H1 (cell line): ENCODE measurements around the gene PFKFB3. TPM values are rescaled to one million over a fixed set of nuclear protein-coding genes. Genes with fewer than 3 reads are reported as not detected.

Experiments
- CTCF ChIA-PET: fragments of 300-600 bp; sonication (Branson Sonifier 250); formaldehyde crosslinking; loops from one replicate; lab custom pipeline; 2021; ENCODE audit not compliant: partially characterized antibody; lab: Charles Lee
- POLR2A ChIA-PET: fragments of 300-600 bp; sonication (Branson Sonifier 250); formaldehyde crosslinking; loops from one replicate; lab custom pipeline; 2021; ENCODE audit warnings: inconsistent platforms; ENCODE audit not compliant: partially characterized antibody; lab: Charles Lee
- DNase-seq, 2 experiments: peaks; one replicate each; pipeline versions ENCODE4 v3.0.0 to v3.0.0-alpha.2; 2010 to 2022; ENCODE audit warnings: low spot score in 2 of 2, low read depth in 1 of 2, mixed read lengths in 1 of 2
- FAIRE-seq: peaks from 2 replicates; lab custom pipeline; 2011; peaks lifted over from hg19 to GRCh38; lab: Jason Lieb, UNC
- H2AFZ ChIP-seq: 2 replicates; pipeline ENCODE4 v1.8.1; 2012; ENCODE audit warnings: low read length, inconsistent platforms
- H2AK5ac ChIP-seq: 2 replicates; pipeline ENCODE4 v1.6.1; 2013; ENCODE audit warnings: low read depth, low read length
- H2BK120ac ChIP-seq: replicated peaks from 2 replicates; pipeline ENCODE3; 2013; ENCODE audit warnings: low read depth, low read length, inconsistent platforms
- H2BK12ac ChIP-seq: 2 replicates; pipeline ENCODE4 v1.6.1; 2013; ENCODE audit warnings: low read depth, low read length
- H2BK15ac ChIP-seq: 2 replicates; pipeline ENCODE4 v1.6.1; 2013; ENCODE audit warnings: low read length
- H2BK20ac ChIP-seq: 2 replicates; pipeline ENCODE4 v1.6.1; 2013; ENCODE audit warnings: low read length
- H2BK5ac ChIP-seq: 2 replicates; pipeline ENCODE4 v1.6.1; 2013; ENCODE audit warnings: low read depth, low read length
- H3K14ac ChIP-seq: 2 replicates; pipeline ENCODE4 v1.6.1; 2013; ENCODE audit warnings: inconsistent platforms; ENCODE audit not compliant: insufficient read length
- H3K18ac ChIP-seq: 2 replicates; pipeline ENCODE4 v1.6.1; 2013; ENCODE audit warnings: low read length; ENCODE audit errors: extremely low read depth
- H3K23ac ChIP-seq: 2 replicates; pipeline ENCODE4 v1.6.1; 2013; ENCODE audit warnings: inconsistent platforms; ENCODE audit not compliant: insufficient read length
- H3K23me2 ChIP-seq: 2 replicates; pipeline ENCODE4 v1.6.1; 2013; ENCODE audit warnings: low read depth, low read length
- H3K27ac ChIP-seq: 2 replicates; pipeline ENCODE4 v1.6.1; 2011; ENCODE audit warnings: low read depth, low read length, inconsistent platforms
- H3K27me3 ChIP-seq, 4 experiments: replicated peaks in 1 of 4; 1 replicate in 1 of 4; 2 replicates in 3 of 4; pipeline versions ENCODE4 v1.6.1 to v1.8.1; 2011 to 2013; ENCODE audit warnings: low read length in 3 of 4, mild to moderate bottlenecking in 3 of 4, inconsistent platforms in 2 of 4, mixed read lengths in 2 of 4, moderate library complexity in 1 of 4; ENCODE audit not compliant: control insufficient read depth in 3 of 4, insufficient read depth in 3 of 4; ENCODE audit errors: extremely low read depth in 1 of 4
- H3K36me3 ChIP-seq, 4 experiments: 2 replicates each; pipeline versions ENCODE4 v1.6.1 to v1.8.1; 2011 to 2013; ENCODE audit warnings: mild to moderate bottlenecking in 4 of 4, low read length in 3 of 4, moderate library complexity in 2 of 4, control low read depth in 1 of 4, inconsistent platforms in 1 of 4; ENCODE audit not compliant: insufficient read depth in 4 of 4, control insufficient read depth in 2 of 4
- H3K4ac ChIP-seq: replicated peaks from 2 replicates; pipeline ENCODE3; 2013; ENCODE audit warnings: low read length, low read depth, mixed read lengths, inconsistent platforms; ENCODE audit not compliant: insufficient read length
- H3K4me1 ChIP-seq, 4 experiments: replicated peaks in 1 of 4; 1 replicate in 1 of 4; 2 replicates in 3 of 4; pipeline versions ENCODE4 v1.6.1 to v1.8.1; 2011 to 2013; ENCODE audit warnings: low read length in 3 of 4, inconsistent platforms in 2 of 4, mixed read lengths in 1 of 4; ENCODE audit not compliant: insufficient read depth in 4 of 4, control insufficient read depth in 3 of 4
- H3K4me2 ChIP-seq, 2 experiments: 2 replicates each; pipeline versions ENCODE4 v1.6.1 to v1.8.1; 2011 to 2013; ENCODE audit warnings: low read depth in 2 of 2, low read length in 2 of 2, control low read depth in 1 of 2, inconsistent platforms in 1 of 2, mild to moderate bottlenecking in 1 of 2; ENCODE audit not compliant: insufficient read depth in 1 of 2
- H3K4me3 ChIP-seq, 4 experiments: fragments of 200-600, 300-600 bp in 1 of 4; sonication (generic), shearing (Covaris generic), sonication (Bioruptor Twin) in 1 of 4; 2 replicates each; pipeline versions ENCODE4 v1.5.1 to v1.8.1; 2011 to 2016; ENCODE audit warnings: low read length in 4 of 4, low read depth in 3 of 4, control low read depth in 2 of 4, inconsistent platforms in 2 of 4, mild to moderate bottlenecking in 2 of 4, mixed read lengths in 1 of 4, moderate library complexity in 1 of 4; ENCODE audit not compliant: insufficient read depth in 2 of 4; ENCODE audit errors: extremely low read depth in 1 of 4
- H3K56ac ChIP-seq: replicated peaks from 2 replicates; pipeline ENCODE3; 2013; ENCODE audit warnings: low read depth, mild to moderate bottlenecking, mixed read lengths, low read length, inconsistent platforms; ENCODE audit not compliant: insufficient read length
- H3K79me1 ChIP-seq: 2 replicates; pipeline ENCODE4 v1.6.1; 2013; ENCODE audit warnings: low read depth, low read length, control low read depth
- H3K79me2 ChIP-seq, 2 experiments: 2 replicates each; pipeline versions ENCODE4 v1.6.1 to v1.8.1; 2012 to 2013; ENCODE audit warnings: low read length in 2 of 2, mild to moderate bottlenecking in 2 of 2, inconsistent platforms in 1 of 2; ENCODE audit not compliant: insufficient read depth in 2 of 2, control insufficient read depth in 1 of 2
- H3K9ac ChIP-seq, 4 experiments: replicated peaks in 1 of 4; 1 replicate in 1 of 4; 2 replicates in 3 of 4; pipeline versions ENCODE4 v1.6.1 to v1.8.1; 2011 to 2013; ENCODE audit warnings: low read depth in 3 of 4, low read length in 3 of 4, control low read depth in 2 of 4, mild to moderate bottlenecking in 2 of 4, moderate library complexity in 2 of 4, inconsistent platforms in 1 of 4; ENCODE audit errors: extremely low read depth in 1 of 4
- H3K9me3 ChIP-seq, 2 experiments: 2 replicates each; pipeline versions ENCODE4 v1.6.1 to v1.8.1; 2012 to 2013; ENCODE audit warnings: mild to moderate bottlenecking in 2 of 2, moderate library complexity in 2 of 2, control low read depth in 1 of 2, inconsistent platforms in 1 of 2, low read depth in 1 of 2, low read length in 1 of 2, mixed read lengths in 1 of 2; ENCODE audit not compliant: insufficient read depth in 2 of 2
- H4K20me1 ChIP-seq, 2 experiments: replicated peaks in 1 of 2; 2 replicates each; pipeline versions ENCODE3 to v1.8.1; 2011 to 2013; ENCODE audit warnings: inconsistent platforms in 2 of 2, low read length in 2 of 2, mild to moderate bottlenecking in 1 of 2; ENCODE audit not compliant: insufficient read depth in 2 of 2, control insufficient read depth in 1 of 2
- H4K5ac ChIP-seq: 2 replicates; pipeline ENCODE4 v1.6.1; 2013; ENCODE audit warnings: low read length, low read depth, mixed read lengths, inconsistent platforms; ENCODE audit not compliant: insufficient read length
- H4K8ac ChIP-seq: 2 replicates; pipeline ENCODE4 v1.8.0; 2013; ENCODE audit warnings: mild to moderate bottlenecking, moderate library complexity, low read length, inconsistent platforms; ENCODE audit not compliant: insufficient read depth; ENCODE audit errors: extremely low read depth
- H4K91ac ChIP-seq: replicated peaks from 2 replicates; pipeline ENCODE3; 2013; ENCODE audit warnings: low read length, mixed read lengths, inconsistent platforms; ENCODE audit not compliant: insufficient read length
- ASH2L ChIP-seq: fragments of 200-600, 300-600 bp; sonication (generic); IDR thresholded peaks from one replicate; pipeline ENCODE4 v1.7.1; 2017; ENCODE audit warnings: low read length
- CTBP2 ChIP-seq: IDR thresholded peaks from 2 replicates; pipeline ENCODE4 v1.7.0; 2011; ENCODE audit warnings: borderline replicate concordance, mild to moderate bottlenecking, moderate library complexity, mixed read lengths, low read length; ENCODE audit not compliant: insufficient read depth, insufficient read length
- EP300 ChIP-seq, 2 experiments: IDR thresholded peaks; 1 replicate in 1 of 2; 2 replicates in 1 of 2; pipeline ENCODE4 v1.6.1; 2011 to 2012; ENCODE audit warnings: low read depth in 2 of 2, low read length in 2 of 2, mild to moderate bottlenecking in 2 of 2, borderline replicate concordance in 1 of 2, inconsistent platforms in 1 of 2, moderate library complexity in 1 of 2
- POLR2AphosphoS5 ChIP-seq: IDR thresholded peaks from 2 replicates; pipeline ENCODE4 v1.6.1; 2011; ENCODE audit warnings: low read depth, low read length
- SIN3A ChIP-seq, 2 experiments: IDR thresholded peaks in 1 of 2; conservative IDR thresholded peaks in 1 of 2; 2 replicates each; pipeline ENCODE4 v1.6.1; 2011 to 2012; ENCODE audit warnings: low read length in 2 of 2, improper control_type of control experiment in 1 of 2, low read depth in 1 of 2, mild to moderate bottlenecking in 1 of 2
- SRF ChIP-seq: IDR thresholded peaks from 2 replicates; pipeline ENCODE4 v1.6.1; 2011; ENCODE audit warnings: mild to moderate bottlenecking, low read depth, low read length, moderate library complexity
- SUZ12 ChIP-seq: fragments of 200-600 bp; sonication (generic); IDR thresholded peaks from 2 replicates; pipeline ENCODE4 v1.6.1; 2012; ENCODE audit warnings: mild to moderate bottlenecking, inconsistent platforms, low read length, moderate library complexity, mixed read lengths
- TCF12 ChIP-seq: IDR thresholded peaks from 2 replicates; pipeline ENCODE4 v1.6.1; 2011; ENCODE audit warnings: low read depth, mild to moderate bottlenecking, low read length
- USF2 ChIP-seq: IDR thresholded peaks from 2 replicates; pipeline ENCODE4 v1.6.1; 2011; ENCODE audit warnings: low read length, improper control_type of control experiment
- WGBS, 2 experiments: shearing (Covaris generic) in 1 of 2; methylation state at CpG; one replicate each; pipeline versions ENCODE4 v1.1.6 to v1.1.7; 2013 to 2015; ENCODE audit warnings: low lambda C conversion rate in 2 of 2, mixed read lengths in 2 of 2, inconsistent platforms in 1 of 2, low coverage in 1 of 2, missing lambda C conversion rate in 1 of 2; ENCODE audit not compliant: insufficient replicate concordance in 2 of 2, insufficient coverage in 1 of 2, insufficient read length in 1 of 2; ENCODE audit errors: extremely low coverage in 1 of 2, missing lambda C conversion rate in 1 of 2; 5-methylcytosine and 5-hydroxymethylcytosine counted together
- polyA plus RNA-seq, 7 experiments: library from polyadenylated mRNA; depleted of rRNA in 3 of 7; stranded (reverse) in 5 of 7; unstranded in 2 of 7; fragments of >200 nt in 5 of 7; fragments of 200-250 nt in 2 of 7; gene quantifications; 1 replicate in 5 of 7; 2 replicates in 1 of 7; 4 replicates in 1 of 7; pipeline versions ENCODE4 v1.2.1 to v1.2.3, GENCODE V29; 2011 to 2013; ENCODE audit warnings: missing spikeins in 2 of 7, mixed read lengths in 2 of 7
- total RNA-seq: library from RNA; stranded (reverse); fragmentation: NEBNext Ultra II Directional; extraction: Animal tissue kit (Norgen Biotek cat#: 25700); gene quantifications from 2 replicates; pipeline ENCODE4 v1.2.1, GENCODE V29; 2021

PFKFB3 gene
- total and polyA plus RNA-seq, 2 of the 8 experiments (the other 6 are each of a cell fraction or from before 2014, with no cell fraction given) = 15.6 to 32.0 TPM

- 92% methylated on average over 10 of the region's 10 CpGs; no CpG with 5 or more reads in 1 of the 2 experiments for whole genome bisulfite sequencing, 2 experiments
- no peak overlapping the region for H3K23ac ChIP-seq
- peaks cover 0 to 4% (median 2%) of the 10 kb centered on the region in 4 experiments; a peak in 5 of 7 replicates for H3K4me1 ChIP-seq
- H3K79me2 ChIP-seq = no peaks in the 10 kb centered on the region
- H3K27me3 ChIP-seq = no peaks in the 10 kb centered on the region
- H3K27ac ChIP-seq = no peak overlapping the region
- no peak overlapping the region for H2BK120ac ChIP-seq
- H2BK20ac ChIP-seq = no peak overlapping the region
- no peaks in the 10 kb centered on the region for H4K20me1 ChIP-seq
- DNase-seq (no peak), FAIRE-seq (no peak)
- no peak overlapping the region for H3K9ac ChIP-seq
- no peak overlapping the region for H4K91ac ChIP-seq
- no peak for TF ChIP-seq TCF12
- no peak for TF ChIP-seq POLR2AphosphoS5
- no peak for TF ChIP-seq EP300 (IDR thresholded peaks at IDR 0.05; ENCODE audit: borderline replicate concordance in 1 of 2, low read depth in 2 of 2, low read length in 2 of 2)
- TF ChIP-seq SIN3A (conservative IDR thresholded peaks at IDR 0.05 in 1 of 2, IDR thresholded peaks at IDR 0.05 in 1 of 2; ENCODE audit: low read depth in 1 of 2, low read length in 2 of 2) = no peak
- TF ChIP-seq SUZ12 = no peak
- no peak for TF ChIP-seq ASH2L
- TF ChIP-seq USF2 = no peak
- no peak for TF ChIP-seq SRF
- no peak for TF ChIP-seq CTBP2
- POLR2A ChIA-PET = no interaction called here
- H3K4me3 ChIP-seq = no peak overlapping the region
- no peak overlapping the region for H2BK15ac ChIP-seq
- no peak overlapping the region for H3K18ac ChIP-seq
- H2AK5ac ChIP-seq = no peak overlapping the region
- no peak overlapping the region for H3K14ac ChIP-seq
- H3K36me3 ChIP-seq = no peaks in the 10 kb centered on the region
- no peaks in the 10 kb centered on the region for H3K9me3 ChIP-seq
- CTCF ChIA-PET = no interaction called here
- no peak overlapping the region for H4K5ac ChIP-seq
- H3K56ac ChIP-seq = no peak overlapping the region
- no peaks in the 10 kb centered on the region for H3K79me1 ChIP-seq
- H2AFZ ChIP-seq = no peak overlapping the region
- no peak overlapping the region for H4K8ac ChIP-seq
- no peak overlapping the region for H2BK5ac ChIP-seq
- no peak overlapping the region for H2BK12ac ChIP-seq
- no peak overlapping the region for H3K4me2 ChIP-seq
- H3K4ac ChIP-seq = no peak overlapping the region
- no peaks in the 10 kb centered on the region for H3K23me2 ChIP-seq
These were observed 69.4 kb downstream of the PFKFB3 start for GRCh38 chr10:6272126-6272525.
